Activated naive CD4-positive, alpha-beta T cell treated with anti-CD3 and anti-CD28 coated beads, Interleukin-2, amount 50 U/mL, for 24 hours (primary cell): ENCODE data around the gene TMBIM1.
"Not testable (repeated sequence)": the region's sequence is repeated elsewhere in the genome, so short reads cannot be mapped to it uniquely, and the experiment has no call there.

Experiments used
- H3K27ac Mint-ChIP-seq: one replicate; pipeline ENCODE4 v1.8.0; 2021; ENCODE audit warnings: mild to moderate bottlenecking, mixed read lengths
- H3K27me3 Mint-ChIP-seq: one replicate; pipeline ENCODE4 v1.8.0; 2021; ENCODE audit warnings: mixed read lengths
- H3K36me3 Mint-ChIP-seq: one replicate; pipeline ENCODE4 v1.8.0; 2021; ENCODE audit warnings: mixed read lengths
- H3K4me1 Mint-ChIP-seq: one replicate; pipeline ENCODE4 v1.8.0; 2021; ENCODE audit warnings: mixed read lengths
- H3K4me3 Mint-ChIP-seq: one replicate; pipeline ENCODE4 v1.8.0; 2021; ENCODE audit warnings: mild to moderate bottlenecking, mixed read lengths
- H3K9me3 Mint-ChIP-seq: one replicate; pipeline ENCODE4 v1.8.0; 2021; ENCODE audit warnings: mixed read lengths

Gene TMBIM1

DNA sequence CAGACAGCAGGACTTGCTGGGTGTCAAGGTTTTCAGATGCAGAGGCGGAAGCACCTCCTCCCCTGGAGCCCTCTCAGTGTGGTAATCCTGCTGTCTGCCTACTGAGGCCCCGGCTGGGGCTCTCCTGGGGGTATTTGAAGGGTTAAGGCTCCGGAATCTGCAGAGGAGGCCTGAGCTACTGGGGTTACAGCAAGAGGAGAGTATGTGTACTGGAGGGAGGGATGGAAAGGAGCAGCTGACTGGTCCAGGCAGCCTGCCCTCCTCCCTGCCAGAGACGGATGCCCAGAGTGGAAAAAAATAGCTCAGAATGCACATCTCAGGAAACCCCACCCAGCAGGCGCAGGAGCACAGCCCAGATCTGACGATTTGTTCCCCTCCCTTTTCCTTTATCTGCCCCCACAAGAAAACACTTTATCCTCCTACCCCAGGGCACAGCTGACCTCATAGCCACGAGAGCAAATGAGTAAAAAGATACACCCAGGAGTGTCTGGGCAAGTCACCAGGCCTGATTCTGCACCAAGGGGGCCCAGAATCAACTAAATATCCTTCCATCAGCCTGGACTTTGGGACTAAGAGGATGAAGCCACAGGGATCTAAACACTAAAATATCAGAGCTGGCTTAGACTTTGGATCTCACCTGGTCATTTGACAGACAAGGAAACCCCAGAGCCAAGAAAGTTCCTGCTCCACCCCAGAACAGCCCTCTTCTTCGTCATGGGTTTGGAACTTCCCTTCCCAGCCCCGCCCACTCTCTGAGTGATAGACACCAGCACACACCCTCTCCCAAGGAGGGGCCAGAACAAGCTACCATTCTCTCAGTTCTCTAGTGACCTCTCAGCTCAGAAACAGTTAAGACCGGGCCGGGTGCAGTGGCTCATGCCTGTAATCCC, 5.5 kb downstream of the TMBIM1 start:
- Mint-ChIP-seq H3K27me3 (no peaks in the 10 kb centered on the region), H3K27ac (peak overlapping the region; percentile 98), H3K36me3 (no peaks in the 10 kb centered on the region), H3K4me3 (peak overlapping the region; percentile 87), H3K9me3 (no peaks in the 10 kb centered on the region), H3K4me1 (peaks cover 83% of the 10 kb centered on the region)

DNA sequence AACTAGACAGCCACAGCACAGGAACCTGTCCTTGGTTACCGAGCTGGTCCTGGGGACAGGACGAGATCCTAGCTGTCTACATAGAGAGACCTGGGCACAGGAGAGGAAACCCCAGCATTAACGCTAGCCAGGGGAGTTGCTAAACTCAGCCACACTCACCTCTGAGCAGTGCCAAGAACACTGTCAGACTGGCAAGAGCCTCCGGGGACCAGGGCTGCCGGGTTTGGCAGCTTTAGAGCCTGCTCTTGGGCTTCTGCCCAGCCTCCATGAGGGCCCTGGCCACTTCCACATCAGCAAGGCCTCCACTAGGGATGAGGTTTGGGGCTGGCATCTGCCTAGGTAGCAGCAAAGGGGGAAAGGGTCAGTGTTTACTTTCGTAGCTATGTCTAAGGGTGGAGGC, 6.7 kb downstream of the TMBIM1 start:
- peak overlapping the region; percentile 98 for H3K27ac Mint-ChIP-seq
- peak overlapping the region; percentile 87 for H3K4me3 Mint-ChIP-seq
- H3K4me1 Mint-ChIP-seq, result peaks cover 81% of the 10 kb centered on the region
- peaks cover 2% of the 10 kb centered on the region for H3K36me3 Mint-ChIP-seq
- H3K27me3 Mint-ChIP-seq, result no peaks in the 10 kb centered on the region
- no peaks in the 10 kb centered on the region for H3K9me3 Mint-ChIP-seq

DNA sequence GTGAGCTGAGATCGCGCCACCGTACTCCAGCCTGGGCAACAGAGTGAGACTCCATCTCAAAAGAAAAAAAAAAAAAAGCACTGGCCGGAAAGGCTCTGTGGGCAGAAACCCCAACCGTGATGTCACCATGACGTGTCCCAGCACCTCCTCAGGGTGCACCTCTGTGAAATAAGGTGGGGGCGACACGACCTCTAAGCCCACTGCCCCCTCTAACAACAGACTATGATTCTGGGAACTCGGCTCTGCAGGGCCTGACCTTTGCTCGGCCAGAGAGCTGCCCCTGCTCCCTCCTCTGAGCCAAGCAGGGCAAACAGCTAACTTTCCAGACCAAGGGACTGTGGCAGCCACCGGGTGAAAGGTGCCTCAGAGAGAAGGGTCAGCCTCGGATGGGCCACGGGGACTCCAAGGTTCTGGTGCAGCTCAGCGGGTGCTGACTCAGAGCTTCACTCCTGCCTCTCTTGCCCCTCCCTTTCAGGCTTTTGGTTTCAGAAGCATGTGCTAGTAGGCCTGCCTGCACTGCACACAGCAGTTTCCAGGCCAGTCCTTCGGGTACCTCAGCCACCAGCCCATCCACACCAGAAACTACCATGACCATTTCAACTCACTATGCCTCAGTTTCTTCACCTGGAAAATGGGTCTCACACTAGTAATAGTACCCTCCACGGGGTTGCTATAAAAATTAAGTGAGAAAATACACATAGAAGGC, 8.0 kb downstream of the TMBIM1 start:
- no peaks in the 10 kb centered on the region for H3K27me3 Mint-ChIP-seq
- peaks cover 6% of the 10 kb centered on the region for H3K36me3 Mint-ChIP-seq
- H3K9me3 Mint-ChIP-seq, result no peaks in the 10 kb centered on the region
- peak overlapping the region; percentile 98 for H3K27ac Mint-ChIP-seq
- peaks cover 78% of the 10 kb centered on the region for H3K4me1 Mint-ChIP-seq
- H3K4me3 Mint-ChIP-seq, result peak overlapping the region; percentile 40

DNA sequence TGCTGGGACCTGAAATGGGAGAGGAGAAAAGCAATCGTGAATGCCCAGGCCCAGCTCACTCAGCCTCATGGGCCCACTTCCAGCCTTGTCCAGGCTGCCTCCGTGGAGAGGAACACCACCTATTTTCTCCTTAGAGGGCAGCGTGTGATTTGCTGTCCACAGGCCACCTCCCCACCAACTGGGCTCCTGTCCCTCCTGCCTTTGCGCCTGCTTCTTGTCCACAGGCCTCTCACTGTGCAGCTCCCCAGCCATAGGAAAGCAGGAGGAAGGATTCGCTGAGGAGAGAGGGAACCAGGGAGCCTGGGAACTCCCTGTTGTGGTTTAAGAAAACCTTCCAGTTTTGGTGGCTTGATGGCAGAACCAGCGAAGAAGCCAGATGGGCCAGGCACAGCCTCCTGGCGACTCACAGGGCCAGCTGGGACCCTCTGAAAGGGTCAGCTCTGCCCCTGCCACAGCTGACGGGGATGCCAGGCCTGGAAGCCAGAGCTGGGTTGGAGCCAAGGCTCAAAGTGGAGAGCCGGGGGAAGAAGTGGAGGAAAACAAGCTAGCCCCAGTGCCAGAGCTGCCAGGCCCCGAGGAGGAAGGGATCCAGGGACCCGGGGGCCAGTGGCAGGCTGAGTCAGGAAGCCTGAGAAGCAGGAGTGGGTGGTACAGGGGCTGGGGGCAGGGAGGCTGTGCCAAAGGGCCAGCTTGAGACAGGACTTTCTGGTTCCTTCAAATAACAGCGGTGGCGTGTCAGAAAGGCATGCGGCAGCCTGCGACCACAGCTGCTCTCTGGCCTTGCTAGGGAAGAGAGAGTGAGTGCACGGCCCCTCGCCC, 9.9 kb downstream of the TMBIM1 start:
- peaks cover 65% of the 10 kb centered on the region for H3K4me1 Mint-ChIP-seq

DNA sequence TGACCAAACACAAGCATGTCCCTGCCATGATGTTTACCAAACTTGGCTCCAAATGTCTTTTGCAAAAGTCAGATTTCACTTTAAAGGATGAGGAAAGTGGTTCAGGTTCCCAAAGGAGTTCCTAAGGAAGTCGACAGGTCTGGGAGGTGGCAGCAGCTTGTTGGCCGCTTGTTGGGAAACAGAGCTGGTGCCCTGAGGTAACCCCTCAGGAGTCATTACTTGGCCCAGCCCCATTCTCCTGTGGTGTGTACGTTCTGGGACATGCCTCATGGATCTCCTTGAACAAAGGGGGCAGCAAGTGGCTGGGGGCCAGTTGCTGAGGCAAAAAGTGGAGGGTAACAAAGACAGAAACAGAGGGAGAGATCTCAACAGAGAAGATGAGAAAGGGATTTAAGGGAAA, 10.9 kb downstream of the TMBIM1 start:
- Mint-ChIP-seq H3K4me1 (peaks cover 57% of the 10 kb centered on the region), H3K9me3 (no peaks in the 10 kb centered on the region), H3K27ac (no peak overlapping the region), H3K36me3 (peaks cover 8% of the 10 kb centered on the region), H3K4me3 (no peak overlapping the region), H3K27me3 (no peaks in the 10 kb centered on the region)

More for the DNA sequence above, 9.9 kb downstream of the TMBIM1 start:
- Mint-ChIP-seq H3K27ac (no peak overlapping the region), H3K36me3 (peaks cover 8% of the 10 kb centered on the region), H3K4me3 (no peak overlapping the region), H3K9me3 (no peaks in the 10 kb centered on the region), H3K27me3 (no peaks in the 10 kb centered on the region)

DNA sequence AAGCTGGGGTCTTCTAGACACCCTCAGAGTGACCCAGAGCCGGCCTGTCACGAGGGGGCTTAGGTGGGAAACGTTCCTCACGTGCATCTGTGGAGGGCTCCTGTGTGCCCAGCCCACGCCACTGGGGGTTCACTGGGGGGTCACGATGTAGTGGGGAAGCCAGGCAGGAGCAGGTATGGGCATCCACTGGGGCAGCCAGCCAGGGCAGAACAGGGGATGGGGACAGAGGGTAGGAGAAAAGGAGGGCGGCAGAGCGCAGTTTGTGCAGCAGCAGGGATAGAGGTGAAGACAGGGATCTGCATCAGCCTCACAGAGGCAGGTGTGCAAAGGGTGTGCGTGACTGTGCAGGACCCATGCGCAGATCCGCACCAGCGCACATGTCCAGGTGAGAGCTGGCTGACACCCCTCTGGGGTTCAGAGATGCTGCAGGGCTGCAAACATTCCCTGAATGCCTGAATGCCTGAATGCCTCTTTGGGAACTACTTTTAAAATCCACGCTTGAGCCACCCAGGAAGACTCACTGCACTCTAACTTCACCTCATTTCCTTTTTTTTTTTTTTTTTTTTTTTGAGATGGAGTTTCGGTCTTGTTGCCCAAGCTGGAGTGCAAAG, 11.9 kb downstream of the TMBIM1 start:
- Mint-ChIP-seq H3K36me3 (peaks cover 8% of the 10 kb centered on the region), H3K27ac (no peak overlapping the region), H3K27me3 (no peaks in the 10 kb centered on the region), H3K4me1 (peaks cover 46% of the 10 kb centered on the region), H3K9me3 (no peaks in the 10 kb centered on the region), H3K4me3 (no peak overlapping the region)

DNA sequence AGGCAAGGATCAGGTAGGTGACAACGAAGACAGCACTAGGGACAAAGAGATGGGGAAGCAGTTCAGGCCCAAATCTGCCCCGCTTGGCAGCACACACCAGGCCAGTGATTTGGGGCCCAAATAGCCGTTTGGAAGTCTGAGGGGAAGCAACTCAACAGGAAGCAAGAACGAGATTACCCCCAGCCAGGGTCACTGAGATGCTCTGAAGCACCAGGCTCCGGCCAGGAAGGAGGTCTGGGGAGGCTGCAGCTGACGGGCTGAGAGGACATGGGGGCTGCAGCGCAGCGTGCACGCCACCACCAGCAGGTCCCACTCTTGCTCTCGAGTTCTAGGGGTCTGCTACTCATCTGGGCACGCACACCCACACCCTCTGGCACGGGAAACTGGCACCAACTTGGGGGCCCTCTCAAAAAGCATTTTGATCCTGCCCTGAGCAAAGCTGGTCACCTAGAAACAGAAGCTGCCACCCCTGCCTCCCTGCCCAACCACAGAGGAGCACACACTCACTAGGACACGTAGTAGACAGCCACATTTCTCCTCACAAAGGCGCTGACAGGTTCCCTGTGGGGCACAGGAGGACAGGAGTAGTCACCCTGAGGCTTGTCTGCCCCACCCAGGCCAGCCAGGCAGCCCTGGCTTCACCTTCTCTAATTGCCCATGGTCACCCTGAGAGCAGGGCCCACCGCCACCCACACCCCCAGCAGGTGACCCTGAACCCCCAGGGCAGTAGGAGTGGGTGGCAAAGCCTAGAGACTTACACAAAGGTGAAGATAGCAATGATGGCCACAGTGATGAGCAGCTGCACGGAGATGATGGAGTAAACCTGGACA, 13.6 kb downstream of the TMBIM1 start:
- H3K36me3 Mint-ChIP-seq, result peaks cover 13% of the 10 kb centered on the region
- no peak overlapping the region for H3K4me3 Mint-ChIP-seq
- no peaks in the 10 kb centered on the region for H3K9me3 Mint-ChIP-seq
- peak overlapping the region; percentile 13 for H3K27ac Mint-ChIP-seq
- peaks cover 34% of the 10 kb centered on the region for H3K4me1 Mint-ChIP-seq
- H3K27me3 Mint-ChIP-seq, result no peaks in the 10 kb centered on the region

DNA sequence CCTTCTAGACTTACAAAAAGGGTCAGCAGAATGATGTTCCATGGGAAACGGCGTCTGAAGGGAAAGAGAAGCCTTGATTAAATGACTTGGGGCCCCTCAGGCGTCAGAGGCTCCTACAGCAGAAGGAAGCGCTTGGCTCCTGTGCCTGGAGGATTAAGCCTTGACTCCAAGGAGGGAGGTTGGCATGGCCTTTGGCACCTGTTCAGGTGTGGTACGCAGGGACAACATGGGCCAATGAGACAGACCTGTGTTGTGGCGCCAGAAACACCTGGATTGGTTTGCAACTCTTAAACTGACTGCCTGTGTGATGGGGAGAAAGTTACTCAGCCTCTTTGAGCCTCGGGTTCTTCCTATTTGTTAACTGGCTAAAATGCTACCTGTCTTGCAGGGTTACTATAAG, 14.4 kb downstream of the TMBIM1 start:
- Mint-ChIP-seq H3K27me3 (no peaks in the 10 kb centered on the region), H3K27ac (no peak overlapping the region), H3K9me3 (no peaks in the 10 kb centered on the region), H3K4me1 (peaks cover 29% of the 10 kb centered on the region), H3K36me3 (peaks cover 13% of the 10 kb centered on the region), H3K4me3 (no peak overlapping the region)

DNA sequence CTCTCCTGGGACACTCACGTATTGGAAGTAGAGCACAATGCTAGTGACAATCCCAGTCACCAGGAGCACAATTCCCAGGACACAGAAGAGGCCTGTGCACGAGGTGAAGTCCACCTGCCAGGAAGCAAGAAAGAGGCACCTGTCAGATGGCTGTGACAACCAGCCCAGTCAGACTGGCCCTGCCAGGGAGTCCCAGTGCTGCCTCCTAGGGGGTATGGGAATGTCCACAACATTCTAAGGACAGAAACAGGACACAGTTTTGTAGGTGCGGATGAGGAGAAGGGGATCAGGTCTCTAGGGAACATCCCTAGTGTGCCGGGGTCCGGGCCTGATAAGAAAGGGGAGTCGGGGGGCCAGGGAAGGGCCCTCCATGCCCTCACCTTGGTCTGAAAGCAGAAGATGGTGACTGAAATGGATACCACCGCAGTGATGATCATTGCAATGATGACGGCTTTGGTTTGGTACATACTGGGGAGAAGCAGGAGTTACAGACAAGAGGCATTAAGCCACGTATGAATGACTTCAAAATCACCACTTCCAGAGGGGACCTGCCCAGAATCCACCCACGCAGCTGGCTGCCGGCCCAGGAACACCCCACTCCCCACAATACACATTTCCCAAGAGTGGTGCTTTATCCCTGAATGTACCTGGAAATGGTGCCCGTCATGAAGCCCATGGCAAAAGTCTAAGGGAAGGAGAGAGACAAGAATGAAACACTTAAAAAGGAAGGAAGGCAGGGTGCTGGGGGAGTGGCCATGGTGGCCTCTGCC, 15.1 kb downstream of the TMBIM1 start:
- peaks cover 13% of the 10 kb centered on the region for H3K36me3 Mint-ChIP-seq

DNA sequence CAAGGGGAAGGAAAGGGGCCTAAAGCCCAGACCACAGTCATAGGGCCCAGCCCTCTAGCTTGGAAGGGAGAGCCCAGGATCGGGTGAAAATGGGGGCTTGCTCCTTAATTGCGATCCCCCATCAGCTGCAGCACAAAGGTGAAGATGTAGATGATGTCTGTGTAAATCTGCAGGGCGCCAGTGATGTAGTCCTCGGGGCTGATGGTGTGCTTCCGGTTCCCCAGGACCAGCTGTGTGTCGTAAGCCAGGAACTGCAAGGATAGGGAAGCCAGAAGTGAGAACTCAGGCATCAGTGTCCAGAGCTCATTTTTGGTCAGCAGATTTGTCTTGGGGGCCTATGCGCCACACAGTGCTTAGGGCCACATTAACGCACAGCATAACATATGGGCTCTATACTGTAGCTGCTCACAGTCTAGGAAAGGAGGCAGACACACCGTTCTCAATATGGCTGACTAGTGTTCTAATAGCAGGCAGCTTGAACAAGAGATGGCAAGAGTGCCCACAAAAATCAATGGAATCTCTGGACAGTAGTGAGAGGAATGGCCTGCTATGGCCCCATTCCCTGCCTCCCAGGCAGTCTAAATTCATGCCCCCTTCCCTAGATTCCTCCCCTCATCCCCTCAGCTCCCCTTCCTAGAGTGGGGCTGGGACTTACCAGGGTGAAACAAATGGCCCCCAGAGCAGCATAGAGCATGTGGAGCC, 16.8 kb downstream of the TMBIM1 start:
- Mint-ChIP-seq H3K9me3 (no peaks in the 10 kb centered on the region), H3K27ac (peak overlapping the region; percentile 46), H3K27me3 (no peaks in the 10 kb centered on the region), H3K4me1 (peaks cover 40% of the 10 kb centered on the region), H3K4me3 (no peak overlapping the region), H3K36me3 (peaks cover 11% of the 10 kb centered on the region)

More for the DNA sequence above, 15.1 kb downstream of the TMBIM1 start:
- no peaks in the 10 kb centered on the region for H3K27me3 Mint-ChIP-seq
- no peaks in the 10 kb centered on the region for H3K9me3 Mint-ChIP-seq
- H3K4me1 Mint-ChIP-seq, result peaks cover 29% of the 10 kb centered on the region
- no peak overlapping the region for H3K4me3 Mint-ChIP-seq
- peak overlapping the region; percentile 84 for H3K27ac Mint-ChIP-seq

DNA sequence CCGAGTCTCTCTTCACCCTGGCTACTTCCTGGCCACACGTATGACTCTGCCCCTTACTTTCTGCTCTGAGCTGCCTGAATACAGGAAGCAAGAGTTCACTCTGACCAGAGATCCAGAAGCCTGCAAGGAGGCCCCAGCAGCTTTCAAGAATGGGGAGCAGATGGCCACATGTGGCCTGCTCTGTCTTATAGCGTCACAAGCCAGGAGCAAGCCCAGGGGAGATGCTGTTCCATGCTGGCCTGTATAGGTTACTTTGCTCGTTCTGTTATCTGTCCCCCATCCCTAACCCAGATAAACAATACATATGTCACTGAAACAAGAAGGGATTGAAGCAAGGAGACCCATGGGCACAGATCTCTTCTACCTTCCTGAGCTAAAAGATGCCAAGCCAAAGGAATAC, 17.7 kb downstream of the TMBIM1 start:
- peaks cover 6% of the 10 kb centered on the region for H3K36me3 Mint-ChIP-seq
- H3K27me3 Mint-ChIP-seq, result no peaks in the 10 kb centered on the region
- no peaks in the 10 kb centered on the region for H3K9me3 Mint-ChIP-seq
- no peak overlapping the region for H3K4me3 Mint-ChIP-seq
- H3K4me1 Mint-ChIP-seq, result peaks cover 38% of the 10 kb centered on the region
- H3K27ac Mint-ChIP-seq, result no peak overlapping the region

DNA sequence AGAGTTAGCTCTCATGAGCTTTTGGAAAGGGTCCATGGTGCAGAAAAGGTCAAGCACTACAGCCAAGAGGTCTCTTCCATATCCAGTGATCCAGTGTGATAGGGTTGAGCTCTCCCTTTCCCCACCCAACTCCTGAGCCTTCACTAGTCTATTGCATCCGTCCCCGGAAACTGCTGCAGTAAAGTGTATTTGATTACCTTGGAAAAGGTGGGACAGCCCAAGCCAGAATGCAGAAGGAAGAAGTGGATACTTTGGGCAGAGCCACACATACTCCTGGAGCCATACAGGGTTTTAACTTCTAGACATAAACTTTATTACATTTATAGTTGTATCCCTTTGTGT, 18.4 kb downstream of the TMBIM1 start:
- H3K27me3 Mint-ChIP-seq, result no peaks in the 10 kb centered on the region
- no peaks in the 10 kb centered on the region for H3K9me3 Mint-ChIP-seq
- peaks cover 10% of the 10 kb centered on the region for H3K36me3 Mint-ChIP-seq
- no peak overlapping the region for H3K4me3 Mint-ChIP-seq
- H3K27ac Mint-ChIP-seq, result peak overlapping the region; percentile 62
- peaks cover 42% of the 10 kb centered on the region for H3K4me1 Mint-ChIP-seq

DNA sequence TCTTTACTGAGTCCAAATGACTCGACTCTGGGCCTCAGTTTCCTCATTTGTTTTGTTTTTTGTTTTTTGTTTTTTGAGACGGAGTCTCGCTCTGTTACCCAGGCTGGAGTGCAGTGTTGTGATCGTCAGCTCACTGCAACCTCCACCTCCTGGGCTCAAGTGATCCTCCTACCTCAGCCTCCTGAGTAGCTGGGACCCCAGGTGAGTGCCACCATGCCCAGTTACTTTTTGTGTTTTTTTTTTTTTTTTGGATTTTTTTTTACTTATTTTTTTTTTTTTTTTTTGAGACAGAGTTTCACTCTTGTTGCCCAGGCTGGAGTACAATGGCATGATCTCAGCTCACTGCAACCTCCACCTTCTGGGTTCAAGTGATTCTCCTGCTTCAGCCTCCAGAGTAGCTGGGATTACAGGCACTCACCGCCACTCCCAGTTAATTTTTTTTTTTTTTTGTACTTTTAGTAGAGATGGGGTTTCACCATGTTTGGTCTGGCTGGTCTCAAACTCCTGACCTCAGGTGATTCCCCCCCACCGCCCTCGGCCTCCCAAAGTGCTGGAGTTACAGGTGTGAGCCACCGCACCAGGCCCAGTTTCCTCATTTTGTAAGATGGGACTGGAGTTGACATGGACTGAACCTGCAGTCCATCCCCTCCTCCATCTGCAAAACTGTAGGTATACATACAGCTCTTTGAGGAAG, 18.9 kb downstream of the TMBIM1 start:
- Mint-ChIP-seq H3K27ac (peak overlapping the region; percentile 62), H3K4me1 (peaks cover 42% of the 10 kb centered on the region)
- H3K9me3 Mint-ChIP-seq, H3K27me3 Mint-ChIP-seq, H3K36me3 Mint-ChIP-seq, H3K4me3 Mint-ChIP-seq: not testable (repeated sequence)
